GM23338 (cell line): ENCODE data around the gene SLC24A4. TPM values are rescaled to one million over a fixed set of nuclear protein-coding genes. Genes with fewer than 3 reads are reported as not detected.

ENCODE experiments used
- ATAC-seq: fragments of 200-7000 bp; cut with Tn5 transposase; 3 replicates; pipeline ENCODE4 v1.9.1; 2020
- DNase-seq: peaks from one replicate; pipeline ENCODE4 v3.0.0-alpha.2; 2015; ENCODE audit warnings: low spot score
- H2AFZ ChIP-seq: fragments of 200-600 bp; sonication (generic); 2 replicates; pipeline ENCODE4 v1.8.0; 2016; ENCODE audit warnings: antibody characterized with exemption, mild to moderate bottlenecking, moderate library complexity
- H3F3A ChIP-seq: fragments of 200-600 bp; sonication (generic); replicated peaks from 2 replicates; pipeline ENCODE4 v1.8.0; 2017; ENCODE audit warnings: antibody characterized with exemption, mixed run types, low read depth
- H3K27ac ChIP-seq: fragments of 200-600 bp; sonication (generic); 2 replicates; pipeline ENCODE4 v1.6.1; 2016; ENCODE audit warnings: low read depth
- H3K27me3 ChIP-seq: fragments of 200-600 bp; sonication (generic); 2 replicates; pipeline ENCODE4 v1.8.0; 2016; ENCODE audit warnings: mild to moderate bottlenecking, mixed run types, moderate library complexity; ENCODE audit not compliant: insufficient read depth
- H3K36me3 ChIP-seq: fragments of 200-600 bp; sonication (generic); 2 replicates; pipeline ENCODE4 v1.8.0; 2016; ENCODE audit warnings: mild to moderate bottlenecking; ENCODE audit not compliant: insufficient read depth
- H3K4me1 ChIP-seq: fragments of 200-600 bp; sonication (generic); 2 replicates; pipeline ENCODE4 v1.8.0; 2016; ENCODE audit warnings: mild to moderate bottlenecking, moderate library complexity; ENCODE audit not compliant: insufficient read depth
- H3K4me2 ChIP-seq: fragments of 200-600 bp; sonication (generic); 2 replicates; pipeline ENCODE4 v1.7.1; 2017; ENCODE audit warnings: mixed run types
- H3K4me3 ChIP-seq: fragments of 200-600 bp; sonication (generic); 2 replicates; pipeline ENCODE4 v1.6.1; 2016; ENCODE audit warnings: mixed run types
- H3K79me2 ChIP-seq: fragments of 200-600 bp; sonication (generic); replicated peaks from 2 replicates; pipeline ENCODE4 v1.8.0; 2017; ENCODE audit warnings: mild to moderate bottlenecking; ENCODE audit not compliant: insufficient read depth
- H3K9me2 ChIP-seq: fragments of 200-600 bp; sonication (generic); 2 replicates; pipeline ENCODE4 v1.8.0; 2017; ENCODE audit not compliant: insufficient read depth
- H4K20me1 ChIP-seq: fragments of 200-600 bp; sonication (generic); replicated peaks from 2 replicates; pipeline ENCODE4 v1.8.0; 2017; ENCODE audit warnings: mild to moderate bottlenecking; ENCODE audit not compliant: insufficient read depth
- H3K27ac Mint-ChIP-seq: 2 replicates; pipeline ENCODE4 v1.8.0; 2020; ENCODE audit warnings: inconsistent platforms, mild to moderate bottlenecking, moderate library complexity, mixed read lengths
- H3K27me3 Mint-ChIP-seq: 3 replicates; pipeline ENCODE4 v1.8.0; 2022; ENCODE audit warnings: low read depth, mild to moderate bottlenecking, moderate library complexity, mixed read lengths, inconsistent platforms; ENCODE audit not compliant: insufficient read depth, poor library complexity
- H3K36me3 Mint-ChIP-seq: 3 replicates; pipeline ENCODE4 v1.8.0; 2021; ENCODE audit warnings: low read depth, mild to moderate bottlenecking, inconsistent platforms, moderate library complexity, mixed read lengths
- H3K4me1 Mint-ChIP-seq: 3 replicates; pipeline ENCODE4 v1.8.0; 2020; ENCODE audit warnings: mild to moderate bottlenecking, inconsistent platforms, mixed read lengths
- H3K4me3 Mint-ChIP-seq: 3 replicates; pipeline ENCODE4 v1.8.0; 2021; ENCODE audit warnings: moderate library complexity, mild to moderate bottlenecking, inconsistent platforms, mixed read lengths
- H3K9me3 Mint-ChIP-seq: 3 replicates; pipeline ENCODE4 v1.8.0; 2020; ENCODE audit warnings: moderate library complexity, mild to moderate bottlenecking, inconsistent platforms, mixed read lengths
- JUNB ChIP-seq: IDR thresholded peaks from one replicate; pipeline ENCODE4 v1.6.1; 2016; ENCODE audit warnings: antibody characterized with exemption; ENCODE audit not compliant: unreplicated experiment
- NANOG ChIP-seq: IDR thresholded peaks from 2 replicates; pipeline ENCODE4 v1.6.1; 2016; ENCODE audit warnings: antibody characterized with exemption, borderline replicate concordance
- POLR2AphosphoS5 ChIP-seq: IDR thresholded peaks from 2 replicates; pipeline ENCODE4 v1.6.1; 2016; ENCODE audit warnings: antibody characterized with exemption, low read depth
- STAT1 ChIP-seq: IDR thresholded peaks from one replicate; pipeline ENCODE4 v1.6.1; 2016; ENCODE audit warnings: antibody characterized with exemption; ENCODE audit not compliant: unreplicated experiment
- ZNF331 ChIP-seq: fragments of 250-450 bp; sonication (Bioruptor Pico); IDR thresholded peaks from 2 replicates; pipeline ENCODE4 v1.5.0; 2020; ENCODE audit warnings: low read depth, mild to moderate bottlenecking, moderate library complexity
- polyA plus RNA-seq: library from polyadenylated mRNA; unstranded; fragments of >200 nt; fragmentation: Nextera tagmentation; extraction: Ambion mirVana; gene quantifications from 2 replicates; pipeline ENCODE4 v1.2.1, GENCODE V29; 2016
- total RNA-seq: library from RNA; depleted of rRNA; stranded (reverse); fragments of >200 nt; shearing (Covaris generic); gene quantifications from 2 replicates; pipeline ENCODE4 v1.2.3, GENCODE V29; 2014
- TF ChIP-seq, protein P1 (sequence below): IDR thresholded peaks from 2 replicates; pipeline ENCODE4 v1.6.1; 2016; ENCODE audit warnings: antibody characterized with exemption
- TF ChIP-seq, protein P2 (sequence below), 2 experiments: fragments of 200-600 bp in 1 of 2; sonication (generic) in 1 of 2; conservative IDR thresholded peaks; 2 replicates each; pipeline versions ENCODE4 v1.5.1 to v1.6.1; 2016 to 2017; ENCODE audit warnings: antibody characterized with exemption in 2 of 2, low read depth in 2 of 2, mild to moderate bottlenecking in 2 of 2, moderate library complexity in 1 of 2
- TF ChIP-seq, protein P3 (sequence below): fragments of 250-450 bp; sonication (Bioruptor Pico); IDR thresholded peaks from 2 replicates; pipeline ENCODE4 v1.5.0; 2020; ENCODE audit warnings: mild to moderate bottlenecking, moderate library complexity

SLC24A4 gene
- total and polyA plus RNA-seq, 2 experiments from 2014 or later, result 0.06 to 0.38 TPM

DNA sequence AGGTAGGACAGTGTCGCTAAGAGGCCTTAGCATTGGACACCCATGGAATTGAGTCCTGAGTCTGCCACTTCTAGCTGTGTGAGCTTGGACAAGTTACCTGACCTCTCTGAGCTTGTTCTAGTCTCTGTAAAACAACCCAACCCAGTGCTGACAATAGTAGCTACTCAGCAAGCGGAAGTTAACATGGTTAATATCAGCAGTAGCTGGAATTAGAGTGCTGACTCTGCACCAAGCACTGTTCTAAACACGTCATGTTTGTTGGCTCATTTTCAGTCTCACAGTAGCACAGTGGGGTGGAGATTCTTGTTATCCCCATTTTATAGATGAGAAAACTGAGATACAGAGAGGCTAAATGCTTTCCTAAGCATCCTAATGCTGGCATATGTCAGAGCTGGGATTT lies 143.1 kb downstream of the SLC24A4 start:
- Mint-ChIP-seq H3K4me3 (no peak overlapping the region), H3K9me3 (peaks cover 14% of the 10 kb centered on the region), H3K27ac (no peak overlapping the region), H3K27me3 (no peaks in the 10 kb centered on the region), H3K4me1 (peaks cover 14% of the 10 kb centered on the region), H3K36me3 (peaks cover 8% of the 10 kb centered on the region; the same call in 2 of the 3 replicates)
- peaks cover 2% of the 10 kb centered on the region for H3K4me1 ChIP-seq
- H3K79me2 ChIP-seq, result no peaks in the 10 kb centered on the region
- H3K27me3 ChIP-seq, result no peaks in the 10 kb centered on the region
- no peak for ATAC-seq
- no peak overlapping the region for H3K27ac ChIP-seq
- H3F3A ChIP-seq, result no peaks in the 10 kb centered on the region
- no peak for TF ChIP-seq NANOG
- TF ChIP-seq, protein P1, sequence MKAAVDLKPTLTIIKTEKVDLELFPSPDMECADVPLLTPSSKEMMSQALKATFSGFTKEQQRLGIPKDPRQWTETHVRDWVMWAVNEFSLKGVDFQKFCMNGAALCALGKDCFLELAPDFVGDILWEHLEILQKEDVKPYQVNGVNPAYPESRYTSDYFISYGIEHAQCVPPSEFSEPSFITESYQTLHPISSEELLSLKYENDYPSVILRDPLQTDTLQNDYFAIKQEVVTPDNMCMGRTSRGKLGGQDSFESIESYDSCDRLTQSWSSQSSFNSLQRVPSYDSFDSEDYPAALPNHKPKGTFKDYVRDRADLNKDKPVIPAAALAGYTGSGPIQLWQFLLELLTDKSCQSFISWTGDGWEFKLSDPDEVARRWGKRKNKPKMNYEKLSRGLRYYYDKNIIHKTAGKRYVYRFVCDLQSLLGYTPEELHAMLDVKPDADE, result no peak
- TF ChIP-seq, protein P2, sequence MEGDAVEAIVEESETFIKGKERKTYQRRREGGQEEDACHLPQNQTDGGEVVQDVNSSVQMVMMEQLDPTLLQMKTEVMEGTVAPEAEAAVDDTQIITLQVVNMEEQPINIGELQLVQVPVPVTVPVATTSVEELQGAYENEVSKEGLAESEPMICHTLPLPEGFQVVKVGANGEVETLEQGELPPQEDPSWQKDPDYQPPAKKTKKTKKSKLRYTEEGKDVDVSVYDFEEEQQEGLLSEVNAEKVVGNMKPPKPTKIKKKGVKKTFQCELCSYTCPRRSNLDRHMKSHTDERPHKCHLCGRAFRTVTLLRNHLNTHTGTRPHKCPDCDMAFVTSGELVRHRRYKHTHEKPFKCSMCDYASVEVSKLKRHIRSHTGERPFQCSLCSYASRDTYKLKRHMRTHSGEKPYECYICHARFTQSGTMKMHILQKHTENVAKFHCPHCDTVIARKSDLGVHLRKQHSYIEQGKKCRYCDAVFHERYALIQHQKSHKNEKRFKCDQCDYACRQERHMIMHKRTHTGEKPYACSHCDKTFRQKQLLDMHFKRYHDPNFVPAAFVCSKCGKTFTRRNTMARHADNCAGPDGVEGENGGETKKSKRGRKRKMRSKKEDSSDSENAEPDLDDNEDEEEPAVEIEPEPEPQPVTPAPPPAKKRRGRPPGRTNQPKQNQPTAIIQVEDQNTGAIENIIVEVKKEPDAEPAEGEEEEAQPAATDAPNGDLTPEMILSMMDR (conservative IDR thresholded peaks at IDR 0.05; ENCODE audit: low read depth in 2 of 2), result no peak
- no peaks in the 10 kb centered on the region for H4K20me1 ChIP-seq
- no peak for DNase-seq
- H3K36me3 ChIP-seq, result no peaks in the 10 kb centered on the region
- no peak overlapping the region for H3K4me2 ChIP-seq
- no peak overlapping the region for H2AFZ ChIP-seq
- 0 out of 2 replicates have a peak, but pooled peaks cover 3% of the 10 kb centered on the region for H3K9me2 ChIP-seq
- no peak overlapping the region for H3K4me3 ChIP-seq

DNA sequence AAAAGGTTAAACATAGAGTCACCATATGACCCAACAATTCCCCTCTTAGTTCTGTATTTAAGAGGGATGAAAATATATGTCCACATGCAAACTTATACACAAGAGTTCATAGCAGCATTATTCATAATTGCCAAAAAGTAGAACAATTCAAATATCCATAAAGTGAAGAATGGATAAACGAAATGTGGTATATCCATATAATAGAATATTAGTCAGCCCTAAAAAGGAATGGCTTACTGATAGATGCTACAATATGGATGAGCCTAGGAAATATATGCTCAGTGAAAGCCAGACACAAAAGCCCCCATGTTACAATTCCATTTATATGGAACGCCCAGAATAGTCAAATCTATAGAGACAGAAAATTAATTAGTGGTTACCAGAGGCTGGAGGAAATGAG lies 146.6 kb downstream of the SLC24A4 start:
- Histone ChIP-seq H2AFZ (no peak overlapping the region), H3K27me3 (no peaks in the 10 kb centered on the region), H3K27ac (no peak overlapping the region), H3K36me3 (no peaks in the 10 kb centered on the region), H3K4me2 (no peak overlapping the region), H4K20me1 (no peaks in the 10 kb centered on the region), H3F3A (no peaks in the 10 kb centered on the region), H3K4me1 (peaks cover 10% of the 10 kb centered on the region), H3K9me2 (peaks cover 10% of the 10 kb centered on the region; the same call in 1 of the 2 replicates), H3K4me3 (no peak overlapping the region), H3K79me2 (no peaks in the 10 kb centered on the region)
- no peak overlapping the region for H3K4me3 Mint-ChIP-seq
- peaks cover 14% of the 10 kb centered on the region for H3K9me3 Mint-ChIP-seq
- no peak for ATAC-seq
- no peak overlapping the region for H3K27ac Mint-ChIP-seq
- peaks cover 39% of the 10 kb centered on the region for H3K4me1 Mint-ChIP-seq
- H3K27me3 Mint-ChIP-seq, result no peaks in the 10 kb centered on the region
- H3K36me3 Mint-ChIP-seq, result peaks cover 8% of the 10 kb centered on the region; the same call in 2 of the 3 replicates
- no peak for DNase-seq
- TF ChIP-seq POLR2AphosphoS5, result no peak
- TF ChIP-seq, protein P3, sequence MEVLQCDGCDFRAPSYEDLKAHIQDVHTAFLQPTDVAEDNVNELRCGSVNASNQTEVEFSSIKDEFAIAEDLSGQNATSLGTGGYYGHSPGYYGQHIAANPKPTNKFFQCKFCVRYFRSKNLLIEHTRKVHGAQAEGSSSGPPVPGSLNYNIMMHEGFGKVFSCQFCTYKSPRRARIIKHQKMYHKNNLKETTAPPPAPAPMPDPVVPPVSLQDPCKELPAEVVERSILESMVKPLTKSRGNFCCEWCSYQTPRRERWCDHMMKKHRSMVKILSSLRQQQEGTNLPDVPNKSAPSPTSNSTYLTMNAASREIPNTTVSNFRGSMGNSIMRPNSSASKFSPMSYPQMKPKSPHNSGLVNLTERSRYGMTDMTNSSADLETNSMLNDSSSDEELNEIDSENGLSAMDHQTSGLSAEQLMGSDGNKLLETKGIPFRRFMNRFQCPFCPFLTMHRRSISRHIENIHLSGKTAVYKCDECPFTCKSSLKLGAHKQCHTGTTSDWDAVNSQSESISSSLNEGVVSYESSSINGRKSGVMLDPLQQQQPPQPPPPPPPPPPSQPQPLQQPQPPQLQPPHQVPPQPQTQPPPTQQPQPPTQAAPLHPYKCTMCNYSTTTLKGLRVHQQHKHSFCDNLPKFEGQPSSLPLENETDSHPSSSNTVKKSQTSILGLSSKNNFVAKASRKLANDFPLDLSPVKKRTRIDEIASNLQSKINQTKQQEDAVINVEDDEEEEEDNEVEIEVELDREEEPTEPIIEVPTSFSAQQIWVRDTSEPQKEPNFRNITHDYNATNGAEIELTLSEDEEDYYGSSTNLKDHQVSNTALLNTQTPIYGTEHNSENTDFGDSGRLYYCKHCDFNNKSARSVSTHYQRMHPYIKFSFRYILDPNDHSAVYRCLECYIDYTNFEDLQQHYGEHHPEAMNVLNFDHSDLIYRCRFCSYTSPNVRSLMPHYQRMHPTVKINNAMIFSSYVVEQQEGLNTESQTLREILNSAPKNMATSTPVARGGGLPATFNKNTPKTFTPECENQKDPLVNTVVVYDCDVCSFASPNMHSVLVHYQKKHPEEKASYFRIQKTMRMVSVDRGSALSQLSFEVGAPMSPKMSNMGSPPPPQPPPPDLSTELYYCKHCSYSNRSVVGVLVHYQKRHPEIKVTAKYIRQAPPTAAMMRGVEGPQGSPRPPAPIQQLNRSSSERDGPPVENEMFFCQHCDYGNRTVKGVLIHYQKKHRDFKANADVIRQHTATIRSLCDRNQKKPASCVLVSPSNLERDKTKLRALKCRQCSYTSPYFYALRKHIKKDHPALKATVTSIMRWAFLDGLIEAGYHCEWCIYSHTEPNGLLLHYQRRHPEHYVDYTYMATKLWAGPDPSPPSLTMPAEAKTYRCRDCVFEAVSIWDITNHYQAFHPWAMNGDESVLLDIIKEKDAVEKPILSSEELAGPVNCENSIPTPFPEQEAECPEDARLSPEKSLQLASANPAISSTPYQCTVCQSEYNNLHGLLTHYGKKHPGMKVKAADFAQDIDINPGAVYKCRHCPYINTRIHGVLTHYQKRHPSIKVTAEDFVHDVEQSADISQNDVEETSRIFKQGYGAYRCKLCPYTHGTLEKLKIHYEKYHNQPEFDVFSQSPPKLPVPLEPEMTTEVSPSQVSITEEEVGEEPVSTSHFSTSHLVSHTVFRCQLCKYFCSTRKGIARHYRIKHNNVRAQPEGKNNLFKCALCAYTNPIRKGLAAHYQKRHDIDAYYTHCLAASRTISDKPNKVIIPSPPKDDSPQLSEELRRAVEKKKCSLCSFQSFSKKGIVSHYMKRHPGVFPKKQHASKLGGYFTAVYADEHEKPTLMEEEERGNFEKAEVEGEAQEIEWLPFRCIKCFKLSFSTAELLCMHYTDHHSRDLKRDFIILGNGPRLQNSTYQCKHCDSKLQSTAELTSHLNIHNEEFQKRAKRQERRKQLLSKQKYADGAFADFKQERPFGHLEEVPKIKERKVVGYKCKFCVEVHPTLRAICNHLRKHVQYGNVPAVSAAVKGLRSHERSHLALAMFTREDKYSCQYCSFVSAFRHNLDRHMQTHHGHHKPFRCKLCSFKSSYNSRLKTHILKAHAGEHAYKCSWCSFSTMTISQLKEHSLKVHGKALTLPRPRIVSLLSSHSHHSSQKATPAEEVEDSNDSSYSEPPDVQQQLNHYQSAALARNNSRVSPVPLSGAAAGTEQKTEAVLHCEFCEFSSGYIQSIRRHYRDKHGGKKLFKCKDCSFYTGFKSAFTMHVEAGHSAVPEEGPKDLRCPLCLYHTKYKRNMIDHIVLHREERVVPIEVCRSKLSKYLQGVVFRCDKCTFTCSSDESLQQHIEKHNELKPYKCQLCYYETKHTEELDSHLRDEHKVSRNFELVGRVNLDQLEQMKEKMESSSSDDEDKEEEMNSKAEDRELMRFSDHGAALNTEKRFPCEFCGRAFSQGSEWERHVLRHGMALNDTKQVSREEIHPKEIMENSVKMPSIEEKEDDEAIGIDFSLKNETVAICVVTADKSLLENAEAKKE (CRISPR knock-in tag), result no peak
- TF ChIP-seq, protein P2 (conservative IDR thresholded peaks at IDR 0.05; ENCODE audit: low read depth in 2 of 2), result no peak
- TF ChIP-seq, protein P1, result no peak
- no peak for TF ChIP-seq ZNF331
- TF ChIP-seq NANOG, result no peak
- no peak for TF ChIP-seq JUNB
- no peak for TF ChIP-seq STAT1
